ENCODE results near the gene GPC1. TPM values are rescaled to one million over a fixed set of nuclear protein-coding genes. Genes with fewer than 3 reads are reported as not detected.

Gene GPC1
- total and polyA plus RNA-seq, 10 of the 15 experiments (the other 5 are each of a cell fraction or from before 2014, with no cell fraction given) = 0.06 to 0.77 (median 0.23) TPM; not detected in 3

- H3K4me2 ChIP-seq (ENCODE audit: control insufficient read depth, insufficient read depth) = peak overlapping the region; percentile 77
- ChIA-PET SMC1A (ENCODE audit: uncharacterized antibody, unreplicated experiment) (no interaction called here), CTCF (interaction anchor here (0.7 kb wide), 1 partner anchor 198 kb away, joined by 3 read pairs; no protein-coding TSS in a partner anchor), POLR2A (no interaction called here), RAD21 (ENCODE audit: unreplicated experiment) (no interaction called here)
- DNase-seq (ENCODE audit: low read depth, low spot score) (no peak), ATAC-seq (peak; percentile 5; the same call in 1 of the 3 replicates), FAIRE-seq (no peak)
- no peaks in the 10 kb centered on the region for H3K9me3 ChIP-seq (replicated peaks; ENCODE audit: control insufficient read depth, insufficient read depth, low read length)
- no peaks in the 10 kb centered on the region for H3K79me2 ChIP-seq (ENCODE audit: control insufficient read depth, insufficient read depth, low read length)
- 9% methylated on average over 43 of the region's 88 CpGs for WGBS (ENCODE audit: insufficient coverage, insufficient replicate concordance, low lambda C conversion rate, missing lambda C conversion rate)
- H2AFZ ChIP-seq (ENCODE audit: control insufficient read depth, low read depth, low read length) = peak overlapping the region; percentile 6
- H4K20me1 ChIP-seq (ENCODE audit: control insufficient read depth, insufficient read depth) = 0 out of 2 replicates have a peak, but pooled peaks cover 2% of the 10 kb centered on the region
- H3K4me1 ChIP-seq (ENCODE audit: control insufficient read depth, insufficient read depth, low read length) = no peaks in the 10 kb centered on the region
- H3K4me3 ChIP-seq = peak overlapping the region; percentile 36; the same call in 1 of the 2 replicates
- BruUV-seq (replicated peaks) = no TSS peak
- peaks cover 7 to 17% of the 10 kb centered on the region in 2 experiments for H3K27me3 ChIP-seq (replicated peaks in 1 of 2; ENCODE audit: control insufficient read depth in 2 of 2, insufficient read depth in 2 of 2, low read length in 1 of 2)
- H3K27ac ChIP-seq (ENCODE audit: control insufficient read depth, insufficient read depth) = no peak overlapping the region
- no peak overlapping the region for H3K9ac ChIP-seq (ENCODE audit: control insufficient read depth, insufficient read depth, low read length)
- TF ChIP-seq REST (IDR thresholded peaks at IDR 0.05; ENCODE audit: low read depth, low read length) (no peak), EGR1 (IDR thresholded peaks at IDR 0.05; ENCODE audit: borderline replicate concordance in 1 of 2, low read depth in 2 of 2, low read length in 2 of 2) (no peak), MTA2 (IDR thresholded peaks at IDR 0.05; ENCODE audit: low read depth) (no peak), CBX3 (IDR thresholded peaks at IDR 0.05; ENCODE audit: borderline replicate concordance, low read depth) (no peak), PKNOX1 (IDR thresholded peaks at IDR 0.05) (no peak), STAT3 (IDR thresholded peaks at IDR 0.05; ENCODE audit: low read depth, low read length) (no peak), NFIC (IDR thresholded peaks at IDR 0.05; ENCODE audit: low read depth, low read length) (no peak), CREM (IDR thresholded peaks at IDR 0.05; ENCODE audit: low read depth) (no peak), ETV6 (conservative IDR thresholded peaks at IDR 0.05 in 1 of 2, IDR thresholded peaks at IDR 0.05 in 1 of 2; ENCODE audit: borderline replicate concordance in 1 of 2, low read depth in 1 of 2) (no peak), BCL3 (IDR thresholded peaks at IDR 0.05; ENCODE audit: borderline replicate concordance, insufficient read depth, low read depth, low read length, poor library complexity, severe bottlenecking) (no peak), SRF (IDR thresholded peaks at IDR 0.05; ENCODE audit: low read depth in 2 of 2, low read length in 2 of 2) (no peak), SMAD1 (IDR thresholded peaks at IDR 0.05; ENCODE audit: low read depth, partially characterized antibody) (no peak), HSF1 (IDR thresholded peaks at IDR 0.05; ENCODE audit: low read depth, low read length) (no peak), KAT2A (conservative IDR thresholded peaks at IDR 0.05; ENCODE audit: control insufficient read depth, low read depth, low read length) (no peak), PML (IDR thresholded peaks at IDR 0.05; ENCODE audit: low read length) (no peak)
- no peaks in the 10 kb centered on the region for H3K36me3 ChIP-seq (ENCODE audit: control insufficient read depth in 2 of 2, insufficient read depth in 2 of 2, low read length in 1 of 2)
- intact Hi-C loops (cut with micrococcal nuclease; ENCODE audit: unreplicated experiment) (loop anchor here (5.0 kb wide), 2 partner anchors 204 to 374 kb away; no protein-coding TSS in a partner anchor), in situ Hi-C loops (cut with MboI) (no loop called here)
Measured at GRCh38 chr2:240435948-240436682, 652 bp downstream of the GPC1 start.
